HG03103 (cell line): ENCODE data around the gene IL1RAP.

Experiments used
- ATAC-seq: cut with Tn5 transposase; IDR thresholded peaks from one replicate; pipeline ENCODE4 v1.9.1; 2021; ENCODE audit warnings: low read depth; ENCODE audit not compliant: unreplicated experiment

Gene IL1RAP

DNA sequence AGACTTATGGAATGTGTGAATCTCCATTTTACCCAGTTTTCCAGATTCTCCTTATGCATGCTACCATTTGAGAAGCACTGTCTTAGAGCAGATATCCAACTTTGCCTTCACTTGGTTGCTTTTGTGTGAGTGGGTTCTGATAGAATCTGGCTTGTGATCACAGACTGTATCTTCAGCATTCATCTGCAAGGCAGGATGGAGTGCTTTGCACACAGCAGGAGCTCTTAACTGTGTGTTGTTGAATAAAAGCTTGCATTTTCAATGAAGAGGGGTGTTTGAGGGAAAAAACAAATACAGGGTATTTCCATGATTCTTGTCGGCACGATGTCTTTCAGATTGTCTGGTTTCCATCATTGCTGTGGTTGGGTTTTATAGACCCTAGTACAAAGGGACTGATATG is 24.4 kb downstream of the IL1RAP start:
- ATAC-seq = no peak

GRCh38 chr3:190539526-190539925 is 25.6 kb downstream of the IL1RAP start:
- ATAC-seq = no peak

- ATAC-seq = no peak
These were observed 27.1 kb downstream of the IL1RAP start for GRCh38 chr3:190541008-190541407.

DNA sequence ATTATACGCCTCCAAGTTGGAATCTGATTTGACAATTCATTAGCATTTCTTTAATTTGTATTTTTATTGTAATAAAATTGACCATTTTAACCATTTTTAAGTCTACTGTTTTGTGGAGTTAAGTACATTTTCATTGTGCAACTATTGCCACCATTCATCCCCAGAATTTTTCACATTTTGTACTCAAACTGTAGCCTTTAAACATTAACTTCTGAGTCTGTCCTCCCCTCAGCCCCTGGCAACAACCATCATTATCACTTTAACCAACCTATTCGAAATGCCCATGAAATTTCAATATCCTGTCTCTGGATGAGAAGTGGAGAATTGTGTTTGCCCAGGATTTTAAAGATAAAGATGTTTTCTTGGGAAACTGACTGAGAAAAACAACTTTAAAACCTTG is 27.7 kb downstream of the IL1RAP start:
- no peak for ATAC-seq

DNA sequence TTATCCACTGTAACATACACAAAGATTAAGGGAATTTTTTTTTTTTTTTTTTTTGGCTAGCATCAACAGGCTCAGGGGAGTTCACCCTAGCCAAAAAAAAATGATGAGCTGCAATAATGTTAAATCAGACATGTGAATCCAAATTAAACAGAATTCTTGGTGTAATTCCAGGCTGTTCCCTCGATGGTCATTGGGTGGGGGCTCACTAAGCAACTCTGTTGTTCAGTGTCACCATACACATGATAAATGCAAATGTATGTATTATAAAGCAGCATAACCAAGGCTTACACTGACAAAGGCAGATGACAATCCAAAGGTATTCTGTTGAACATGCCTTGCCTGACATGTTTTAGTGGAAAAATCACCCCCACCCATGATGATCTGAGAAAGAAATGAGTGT is 29.0 kb downstream of the IL1RAP start:
- no peak for ATAC-seq

DNA sequence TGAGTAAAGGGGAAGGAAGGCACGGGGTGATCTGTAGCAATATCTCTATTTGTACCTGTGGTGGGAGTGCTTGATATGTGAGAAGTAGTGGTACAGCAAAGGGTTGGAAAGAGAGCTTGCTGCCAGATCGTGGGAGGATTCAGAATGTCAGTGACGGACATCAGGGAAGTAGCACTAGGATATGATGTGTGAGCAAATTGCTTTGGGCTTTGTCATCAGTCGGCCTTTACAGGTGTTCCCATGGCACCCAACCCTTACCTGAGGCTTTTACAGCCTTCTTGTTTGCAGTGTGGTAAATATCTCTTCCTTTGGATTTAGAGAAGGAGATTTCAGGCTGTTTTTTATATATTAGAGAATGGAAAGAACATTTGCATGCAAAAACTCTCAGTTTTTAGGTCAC is 29.8 kb downstream of the IL1RAP start:
- ATAC-seq = no peak

DNA sequence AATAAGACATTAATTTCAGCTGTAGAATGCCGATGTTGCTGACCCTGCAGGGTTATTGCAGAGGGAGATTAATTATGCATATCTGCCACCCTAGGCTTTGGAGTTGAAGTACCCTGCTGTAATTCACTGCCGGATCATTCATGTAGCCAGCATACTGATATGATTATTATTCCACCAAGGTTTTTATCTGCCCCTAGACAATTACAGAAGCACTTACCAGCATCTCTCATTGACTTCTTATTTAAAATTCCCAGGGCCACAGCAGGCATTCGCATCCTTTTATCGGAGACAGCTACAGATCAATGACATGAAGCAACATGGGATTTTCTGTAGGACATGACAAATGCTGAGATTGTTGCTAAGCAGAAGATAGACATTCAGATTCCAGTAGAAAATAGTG is 31.3 kb downstream of the IL1RAP start:
- ATAC-seq = no peak

- no peak for ATAC-seq
These were observed 33.1 kb downstream of the IL1RAP start for GRCh38 chr3:190546881-190547510.

GRCh38 chr3:190548031-190548656 is 34.3 kb downstream of the IL1RAP start:
- no peak for ATAC-seq

- ATAC-seq = no peak
These were observed 38.1 kb downstream of the IL1RAP start for GRCh38 chr3:190552021-190552420.

DNA sequence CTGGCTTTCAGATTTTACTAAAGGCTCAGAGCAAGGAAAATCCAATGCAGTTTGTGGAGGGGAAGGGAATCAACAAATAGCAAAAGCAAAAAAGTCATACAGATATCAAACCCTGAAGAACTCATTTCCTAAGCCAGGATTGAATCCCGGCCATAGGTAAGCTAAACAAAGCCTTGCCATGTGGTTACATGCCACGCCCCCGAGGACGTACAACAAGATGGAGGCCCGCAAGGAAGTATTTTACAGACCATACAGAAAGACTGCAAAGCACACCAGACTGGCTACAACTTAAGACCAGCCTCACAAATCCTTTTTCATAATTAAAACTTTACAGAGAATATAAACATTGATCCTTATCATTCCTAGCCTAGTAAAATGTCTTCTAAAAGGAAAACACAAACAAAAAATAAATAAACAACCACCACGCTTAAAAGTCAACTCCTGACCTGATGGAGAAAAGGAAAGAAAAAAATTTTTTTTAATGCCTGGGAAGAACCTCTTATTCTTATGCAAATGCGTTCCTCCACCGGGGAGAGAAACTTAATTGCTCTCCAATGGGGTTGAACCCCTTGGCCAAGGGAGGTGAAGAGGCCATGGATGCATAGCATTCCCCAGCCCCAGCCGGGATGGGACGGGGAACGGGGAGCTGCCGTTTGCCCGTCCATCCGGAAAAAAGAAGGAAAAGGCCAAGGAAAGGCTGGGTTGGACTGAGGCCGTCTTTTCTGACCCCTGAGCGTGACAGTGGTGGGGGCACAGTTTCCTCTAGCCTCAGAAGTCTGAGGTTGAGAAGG is 39.3 kb downstream of the IL1RAP start:
- ATAC-seq = no peak

GRCh38 chr3:190554197-190554596 is 40.3 kb downstream of the IL1RAP start:
- no peak for ATAC-seq

GRCh38 chr3:190556351-190556750 is 42.5 kb downstream of the IL1RAP start:
- no peak for ATAC-seq

DNA sequence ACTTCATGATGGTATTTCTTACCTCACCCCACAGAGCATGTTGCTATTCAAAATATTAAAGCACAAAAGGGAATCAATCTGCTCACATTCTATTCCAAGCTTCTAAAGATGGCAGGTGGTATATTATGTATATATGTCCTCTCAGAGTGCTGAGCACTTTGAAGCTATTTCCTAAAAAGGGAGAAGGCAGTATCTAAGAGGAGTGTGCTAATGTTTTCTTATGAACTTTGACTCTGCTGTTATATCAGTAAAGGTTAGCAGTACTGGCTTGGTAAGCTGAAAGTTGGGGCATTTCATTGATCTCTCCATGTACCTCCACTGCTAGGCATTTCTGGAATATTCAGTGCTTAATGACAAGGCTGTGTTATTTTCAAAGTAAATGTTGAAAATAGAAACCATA is 43.4 kb downstream of the IL1RAP start:
- no peak for ATAC-seq

- no peak for ATAC-seq
These were observed 44.4 kb downstream of the IL1RAP start for GRCh38 chr3:190558316-190558715.

DNA sequence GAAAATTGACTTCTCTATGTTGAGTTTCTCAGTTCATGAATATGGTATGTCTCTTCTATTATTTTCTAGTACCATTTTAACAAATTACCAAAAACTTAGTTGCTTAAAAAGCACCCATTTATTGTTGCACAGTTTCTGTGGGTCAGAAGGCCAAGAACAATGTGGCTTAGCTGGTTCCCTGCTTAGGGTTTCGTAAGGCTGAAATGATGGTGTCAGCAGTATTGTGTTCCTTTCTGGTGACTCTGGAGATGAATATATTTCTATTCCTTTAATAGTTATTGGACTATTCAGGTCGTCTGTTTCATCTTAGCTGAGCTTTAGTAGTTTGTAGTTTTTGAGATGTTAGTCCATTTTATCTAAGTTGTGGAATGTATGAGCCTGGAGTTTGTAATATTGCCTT is 44.9 kb downstream of the IL1RAP start:
- ATAC-seq = no peak

- ATAC-seq = no peak
These were observed 46.4 kb downstream of the IL1RAP start for GRCh38 chr3:190560013-190560895.

GRCh38 chr3:190562866-190563510 is 49.1 kb downstream of the IL1RAP start:
- ATAC-seq = no peak

DNA sequence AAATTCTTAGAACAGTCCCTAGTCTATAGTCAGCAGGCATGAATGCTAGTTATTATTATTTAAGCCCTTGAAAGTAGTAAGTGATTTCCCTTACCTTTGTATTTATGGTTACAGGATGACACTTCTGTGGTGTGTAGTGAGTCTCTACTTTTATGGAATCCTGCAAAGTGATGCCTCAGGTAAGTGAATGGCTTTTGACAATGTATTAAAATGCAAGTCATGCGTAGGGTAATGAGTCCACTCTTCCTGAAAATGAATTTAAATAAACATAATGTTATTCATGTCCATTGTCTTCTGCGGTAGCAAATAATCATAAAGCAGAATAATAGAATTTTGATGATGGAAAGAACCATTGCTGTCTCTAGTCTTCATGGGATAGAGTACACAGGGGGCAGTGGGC is 50.3 kb downstream of the IL1RAP start:
- no peak for ATAC-seq
